Activated CD8-positive, alpha-beta memory T cell treated with anti-CD3 and anti-CD28 coated beads for 24 hours (primary cell): ENCODE data around the gene CPT2.
"Not testable (repeated sequence)": the region's sequence is repeated elsewhere in the genome, so short reads cannot be mapped to it uniquely, and the experiment has no call there.

ENCODE experiments used
- DNase-seq: peaks from one replicate; pipeline ENCODE4 v3.0.0-alpha.2; 2020

Gene CPT2

GRCh38 chr1:53182716-53183094 lies 13.9 kb upstream of the CPT2 start:
- no peak for DNase-seq

GRCh38 chr1:53183095-53183990 lies 13.3 kb upstream of the CPT2 start:
- DNase-seq, result peak; percentile 15

DNA sequence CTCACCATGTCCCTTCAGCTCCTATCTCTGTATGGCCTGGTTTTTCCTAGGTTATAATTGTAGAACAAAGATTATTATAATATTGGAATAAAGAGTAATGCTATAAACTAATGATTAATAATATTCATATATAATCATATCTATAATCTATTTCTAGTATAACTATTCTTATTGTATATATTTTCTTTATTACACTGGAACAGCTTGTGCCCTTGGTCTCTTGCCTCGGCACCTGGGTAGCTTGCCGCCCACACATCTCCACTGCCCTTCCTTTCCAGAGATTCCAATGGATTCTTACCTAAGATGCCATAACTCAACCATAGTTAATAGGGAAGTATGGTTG lies 10.7 kb upstream of the CPT2 start:
- DNase-seq, result not testable (repeated sequence)

- no peak for DNase-seq
Observed at GRCh38 chr1:53186533-53186932, 10.1 kb upstream of the CPT2 start.

GRCh38 chr1:53187401-53187800 lies 9.2 kb upstream of the CPT2 start:
- no peak for DNase-seq

GRCh38 chr1:53188099-53188498 lies 8.5 kb upstream of the CPT2 start:
- no peak for DNase-seq

DNA sequence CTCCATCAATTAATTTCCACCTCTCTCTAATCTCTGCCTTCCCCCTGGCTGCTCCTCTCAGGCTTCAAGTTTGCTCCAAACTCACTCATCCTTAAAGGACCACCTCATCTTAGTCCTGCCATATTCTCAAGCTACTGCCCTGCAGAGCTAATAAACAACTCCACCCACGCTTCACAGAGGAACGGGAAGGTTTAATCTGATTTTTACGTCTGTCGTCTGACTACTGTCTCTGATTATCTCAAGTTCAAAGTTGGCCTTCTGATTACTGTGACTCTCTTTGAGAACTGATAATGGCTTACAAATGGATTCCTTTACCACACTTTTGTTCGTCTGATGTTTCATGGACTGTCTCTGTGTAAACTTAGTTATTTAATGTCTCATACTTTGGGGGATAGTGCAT lies 7.6 kb upstream of the CPT2 start:
- DNase-seq, result no peak

- no peak for DNase-seq
Observed at GRCh38 chr1:53190210-53190611, 6.4 kb upstream of the CPT2 start.

- DNase-seq, result no peak
Observed at GRCh38 chr1:53195246-53196016, 1.2 kb upstream of the CPT2 start.

- no peak for DNase-seq
Observed at GRCh38 chr1:53196017-53196484, 573 bp upstream of the CPT2 start.

DNA sequence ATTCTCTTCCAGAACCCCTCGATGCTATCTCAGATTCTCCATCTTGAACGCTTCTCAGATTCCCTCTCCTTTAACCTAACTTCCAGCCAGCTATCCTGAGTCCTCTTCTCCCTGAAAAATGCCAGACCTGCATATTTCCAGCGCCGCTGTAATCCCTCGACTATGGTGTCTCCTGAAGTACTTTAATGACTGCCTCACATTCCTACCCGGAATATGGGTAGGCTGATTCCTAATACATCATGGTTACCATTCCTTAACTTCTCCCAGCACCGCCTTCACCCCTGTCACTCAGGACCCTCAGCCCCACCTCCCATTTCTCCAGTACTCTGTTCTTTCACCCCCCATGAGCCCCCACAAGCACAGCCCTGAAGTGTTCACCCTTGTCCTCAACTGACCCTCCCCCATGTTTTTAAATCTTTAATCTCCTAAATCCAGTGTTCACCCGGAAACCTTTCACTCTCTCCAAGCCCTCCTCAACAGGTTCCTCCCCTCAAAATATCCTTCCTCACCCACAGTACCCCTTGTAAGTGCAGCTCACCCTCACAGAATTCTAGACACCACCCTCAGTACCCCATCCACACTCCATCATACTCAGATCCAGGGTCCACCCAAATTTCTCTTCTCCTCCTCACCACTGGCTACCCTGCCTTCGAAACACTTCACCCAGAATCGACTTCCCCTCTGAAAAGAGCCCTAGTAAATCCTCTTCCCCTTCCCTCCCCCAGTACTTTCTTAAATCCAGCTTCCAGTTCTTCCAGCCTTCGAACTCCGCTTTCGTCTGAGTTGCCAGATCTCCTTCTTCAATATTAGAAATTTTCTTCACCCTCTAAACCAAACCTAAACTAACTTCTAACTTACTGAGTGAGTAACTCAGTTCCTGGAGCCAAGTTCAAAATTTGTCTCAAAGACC lies 922 bp downstream of the CPT2 start:
- no peak for DNase-seq

GRCh38 chr1:53198241-53198651 lies 1.6 kb downstream of the CPT2 start:
- no peak for DNase-seq

GRCh38 chr1:53203466-53203865 lies 6.8 kb downstream of the CPT2 start:
- no peak for DNase-seq

DNA sequence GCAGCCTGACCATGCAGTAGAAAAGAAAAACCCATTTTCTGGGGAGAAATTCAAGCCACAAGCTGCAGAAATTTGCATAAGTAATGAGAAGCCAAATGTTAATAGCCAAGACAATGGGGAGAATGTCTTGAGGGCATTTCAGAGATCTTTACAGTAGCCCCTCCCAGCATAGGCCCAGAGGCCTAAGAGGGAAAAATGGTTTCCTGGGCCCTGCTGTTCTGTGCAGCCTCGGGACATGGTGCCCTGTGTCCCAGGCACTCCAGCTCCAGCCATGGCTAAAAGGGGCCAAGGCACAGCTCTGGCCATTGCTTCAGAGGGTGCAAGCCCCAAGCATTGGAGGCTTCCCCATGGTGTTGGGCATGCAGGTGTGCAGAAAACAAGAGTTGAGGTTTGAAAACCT lies 8.9 kb downstream of the CPT2 start:
- not testable (repeated sequence) for DNase-seq

GRCh38 chr1:53206083-53206685 lies 9.6 kb downstream of the CPT2 start:
- DNase-seq, result not testable (repeated sequence)

- no peak for DNase-seq
Observed at GRCh38 chr1:53206735-53207379, 10.2 kb downstream of the CPT2 start.

DNA sequence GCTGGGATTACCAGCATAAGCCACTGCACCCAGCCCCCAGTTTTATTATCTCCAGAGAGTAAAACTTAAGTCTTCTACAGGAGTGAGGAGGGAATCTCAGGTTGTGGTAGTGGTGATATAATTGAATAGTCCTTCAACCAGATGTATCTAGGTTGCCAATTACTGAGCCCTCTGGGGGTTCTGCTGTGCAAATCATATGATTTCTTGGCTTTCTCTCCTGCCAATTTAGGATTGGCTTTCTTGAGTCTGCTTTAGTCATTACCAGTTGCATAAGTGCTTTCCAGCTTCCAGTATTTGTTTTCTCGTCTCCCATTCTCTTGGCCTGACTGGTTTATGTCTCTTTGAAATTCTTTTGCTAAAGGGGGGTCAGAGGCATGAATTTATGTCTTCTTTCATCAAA lies 11.1 kb downstream of the CPT2 start:
- DNase-seq, result no peak

GRCh38 chr1:53210352-53210751 lies 13.7 kb downstream of the CPT2 start:
- DNase-seq, result no peak

- no peak for DNase-seq
Observed at GRCh38 chr1:53210954-53211353, 14.3 kb downstream of the CPT2 start.

DNA sequence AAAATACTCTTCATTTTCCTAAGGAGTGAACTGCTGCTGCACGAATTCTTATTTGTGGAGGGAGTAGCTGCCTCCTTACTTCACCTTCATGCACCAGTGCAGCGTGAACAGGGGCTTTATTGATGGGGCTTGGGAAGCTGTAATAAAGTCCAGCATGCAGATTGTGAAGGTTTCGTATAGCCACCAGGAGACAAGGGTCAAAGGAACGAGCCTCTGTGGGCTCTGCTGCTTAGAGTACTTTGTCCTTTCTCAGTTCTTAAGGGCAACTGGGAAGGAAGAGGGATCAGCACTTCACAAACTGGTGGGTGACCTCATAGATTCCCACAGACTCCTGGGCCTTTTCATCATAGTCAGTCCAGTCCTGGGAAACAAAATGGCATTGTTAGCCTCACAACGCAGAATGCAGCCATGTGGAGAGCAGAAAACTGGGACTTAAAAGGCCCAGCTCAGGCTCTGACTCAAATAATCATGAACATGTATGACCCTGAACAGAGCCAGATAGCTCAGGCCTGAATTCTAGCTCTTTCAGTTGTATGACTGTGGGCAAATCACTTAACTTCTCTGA lies 17.8 kb downstream of the CPT2 start:
- DNase-seq, result no peak

DNA sequence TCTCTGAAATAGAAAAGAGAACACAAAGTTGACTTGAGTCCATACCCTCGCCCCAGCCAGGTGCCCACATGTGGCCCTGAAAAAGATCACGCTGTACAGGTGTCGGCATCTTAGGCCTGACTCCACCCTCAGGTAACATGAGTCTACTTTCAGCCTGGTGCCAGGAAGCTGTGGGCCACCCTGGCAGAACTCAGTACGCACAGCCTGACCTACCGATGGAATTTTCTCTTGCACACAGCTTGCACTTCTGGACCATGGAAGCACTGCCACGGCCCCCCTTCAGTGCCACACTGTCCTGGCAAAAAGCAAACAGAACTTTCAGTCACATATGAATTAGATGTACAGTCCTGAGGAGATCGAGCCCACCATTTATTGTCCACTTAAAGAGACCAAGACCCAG lies 21.6 kb downstream of the CPT2 start:
- no peak for DNase-seq

- no peak for DNase-seq
Observed at GRCh38 chr1:53219711-53220110, 23.1 kb downstream of the CPT2 start.
